H9 (cell line): ENCODE data around the gene C1QTNF2. TPM values are rescaled to one million over a fixed set of nuclear protein-coding genes. Genes with fewer than 3 reads are reported as not detected.
A peak's percentile ranks its signal among the peaks of the same experiment; 100 is the strongest.

Source experiments
- DNase-seq: peaks from one replicate; pipeline ENCODE4 v3.0.0-alpha.2; 2017
- H2AFZ ChIP-seq: one replicate; pipeline ENCODE4 v1.6.1; 2013; ENCODE audit warnings: mild to moderate bottlenecking, low read length, control low read depth, moderate library complexity
- H2AK5ac ChIP-seq: 2 replicates; pipeline ENCODE4 v1.6.1; 2013; ENCODE audit warnings: low read length, control low read depth, mixed read lengths; ENCODE audit not compliant: insufficient read length
- H2BK120ac ChIP-seq: one replicate; pipeline ENCODE4 v1.6.1; 2013; ENCODE audit warnings: low read depth, mild to moderate bottlenecking, low read length, control low read depth, inconsistent platforms; ENCODE audit not compliant: poor library complexity, severe bottlenecking
- H2BK12ac ChIP-seq: 2 replicates; pipeline ENCODE4 v1.6.1; 2013; ENCODE audit warnings: low read length, control low read depth, mixed read lengths, low read depth; ENCODE audit not compliant: insufficient read length
- H2BK15ac ChIP-seq: 2 replicates; pipeline ENCODE4 v1.6.1; 2013; ENCODE audit warnings: low read depth, low read length, control low read depth
- H2BK20ac ChIP-seq: one replicate; pipeline ENCODE4 v1.6.1; 2013; ENCODE audit warnings: low read depth, mild to moderate bottlenecking, low read length, control low read depth, inconsistent platforms; ENCODE audit not compliant: poor library complexity, severe bottlenecking
- H2BK5ac ChIP-seq: 2 replicates; pipeline ENCODE4 v1.6.1; 2013; ENCODE audit warnings: low read length, control low read depth, mixed read lengths; ENCODE audit not compliant: insufficient read length
- H3K14ac ChIP-seq: 2 replicates; pipeline ENCODE4 v1.6.1; 2013; ENCODE audit warnings: low read length, control low read depth; ENCODE audit not compliant: insufficient read depth
- H3K18ac ChIP-seq: 2 replicates; pipeline ENCODE4 v1.6.1; 2013; ENCODE audit warnings: low read depth, mild to moderate bottlenecking, mixed read lengths, low read length, control low read depth; ENCODE audit not compliant: insufficient read length
- H3K23ac ChIP-seq: 2 replicates; pipeline ENCODE4 v1.6.1; 2013; ENCODE audit warnings: low read length, control low read depth, mixed read lengths, low read depth; ENCODE audit not compliant: insufficient read length
- H3K23me2 ChIP-seq: 2 replicates; pipeline ENCODE4 v1.6.1; 2013; ENCODE audit warnings: low read depth, mild to moderate bottlenecking, mixed read lengths, low read length, control low read depth; ENCODE audit not compliant: insufficient read length, poor library complexity, severe bottlenecking
- H3K27ac ChIP-seq: 2 replicates; pipeline ENCODE4 v1.5.1; 2013; ENCODE audit warnings: low read length, control low read depth, mixed read lengths, low read depth; ENCODE audit not compliant: insufficient read length
- H3K27me3 ChIP-seq: 2 replicates; pipeline ENCODE4 v1.6.1; 2013; ENCODE audit warnings: low read length, control low read depth, inconsistent platforms; ENCODE audit not compliant: insufficient read depth
- H3K4ac ChIP-seq: 2 replicates; pipeline ENCODE4 v1.6.1; 2013; ENCODE audit warnings: low read depth, mild to moderate bottlenecking, control low read depth, inconsistent platforms, low read length, moderate library complexity
- H3K4me1 ChIP-seq: 2 replicates; pipeline ENCODE4 v1.6.1; 2013; ENCODE audit warnings: low read length, control low read depth, inconsistent platforms; ENCODE audit not compliant: insufficient read depth
- H3K4me2 ChIP-seq: 2 replicates; pipeline ENCODE4 v1.6.1; 2013; ENCODE audit warnings: low read length, control low read depth, mixed read lengths; ENCODE audit not compliant: insufficient read length, insufficient read depth
- H3K56ac ChIP-seq: 2 replicates; pipeline ENCODE4 v1.6.1; 2013; ENCODE audit warnings: low read depth, mild to moderate bottlenecking, mixed read lengths, low read length, control low read depth; ENCODE audit not compliant: insufficient read length
- H3K79me1 ChIP-seq: 2 replicates; pipeline ENCODE4 v1.6.1; 2013; ENCODE audit warnings: low read depth, mild to moderate bottlenecking, moderate library complexity, low read length, control low read depth, inconsistent platforms; ENCODE audit not compliant: insufficient read depth, poor library complexity, severe bottlenecking
- H3K79me2 ChIP-seq: 2 replicates; pipeline ENCODE4 v1.6.1; 2013; ENCODE audit warnings: low read length, control low read depth, inconsistent platforms; ENCODE audit not compliant: insufficient read depth
- H3K9ac ChIP-seq: 2 replicates; pipeline ENCODE4 v1.6.1; 2013; ENCODE audit warnings: low read length, control low read depth, mixed read lengths; ENCODE audit not compliant: insufficient read length; ENCODE audit errors: extremely low read depth
- H3K9me3 ChIP-seq: one replicate; pipeline ENCODE4 v1.6.1; 2013; ENCODE audit warnings: low read depth, low read length, inconsistent platforms; ENCODE audit not compliant: control insufficient read depth
- H3T11ph ChIP-seq: one replicate; pipeline ENCODE4 v1.6.1; 2013; ENCODE audit warnings: mild to moderate bottlenecking, low read length, control low read depth, inconsistent platforms
- H4K20me1 ChIP-seq: one replicate; pipeline ENCODE4 v1.6.1; 2013; ENCODE audit not compliant: control insufficient read depth, insufficient read length, insufficient read depth
- H4K5ac ChIP-seq: 2 replicates; pipeline ENCODE4 v1.6.1; 2013; ENCODE audit warnings: low read depth, mild to moderate bottlenecking, mixed read lengths, low read length, control low read depth; ENCODE audit not compliant: insufficient read length
- H4K8ac ChIP-seq: replicated peaks from 2 replicates; pipeline ENCODE4 v1.6.1; 2013; ENCODE audit warnings: low read length, control low read depth, mixed read lengths, low read depth; ENCODE audit not compliant: insufficient read length
- H4K91ac ChIP-seq: 2 replicates; pipeline ENCODE4 v1.6.1; 2013; ENCODE audit warnings: low read depth, mild to moderate bottlenecking, moderate library complexity, mixed read lengths, low read length, control low read depth; ENCODE audit not compliant: insufficient read length
- H3K27ac Mint-ChIP-seq, 3 experiments: 2 replicates in 2 of 3; 3 replicates in 1 of 3; pipeline ENCODE4 v1.8.0; 2020 to 2021; ENCODE audit warnings: mixed read lengths in 3 of 3, mild to moderate bottlenecking in 1 of 3, moderate library complexity in 1 of 3
- H3K27me3 Mint-ChIP-seq: 2 replicates; pipeline ENCODE4 v1.8.0; 2021; ENCODE audit warnings: low read depth, mild to moderate bottlenecking, moderate library complexity, mixed read lengths
- H3K36me3 Mint-ChIP-seq, 3 experiments: 2 replicates in 2 of 3; 3 replicates in 1 of 3; pipeline ENCODE4 v1.8.0; 2020 to 2021; ENCODE audit warnings: low read depth in 3 of 3, mixed read lengths in 3 of 3; ENCODE audit not compliant: insufficient read depth in 1 of 3
- H3K4me1 Mint-ChIP-seq, 2 experiments: 2 replicates each; pipeline ENCODE4 v1.8.0; 2020; ENCODE audit warnings: mixed read lengths in 2 of 2
- H3K4me3 Mint-ChIP-seq, 2 experiments: 2 replicates in 1 of 2; 3 replicates in 1 of 2; pipeline ENCODE4 v1.8.0; 2020 to 2021; ENCODE audit warnings: mild to moderate bottlenecking in 2 of 2, mixed read lengths in 2 of 2, moderate library complexity in 1 of 2
- H3K9me3 Mint-ChIP-seq, 2 experiments: 2 replicates in 1 of 2; 3 replicates in 1 of 2; pipeline ENCODE4 v1.8.0; 2020; ENCODE audit warnings: mild to moderate bottlenecking in 2 of 2, mixed read lengths in 2 of 2, moderate library complexity in 1 of 2
- CTCF ChIP-seq: fragments of 200-600 bp; sonication (generic); conservative IDR thresholded peaks from 3 replicates; pipeline ENCODE4 v1.8.0; 2021; ENCODE audit warnings: antibody characterized with exemption, mild to moderate bottlenecking
- WGBS: extraction: QIAGEN DNeasy Blood & Tissue Kit; methylation state at CpG from one replicate; pipeline ENCODE4 v1.1.7; 2013; ENCODE audit warnings: missing lambda C conversion rate, low lambda C conversion rate, mixed read lengths; ENCODE audit not compliant: insufficient read length; ENCODE audit errors: extremely low coverage; 5-methylcytosine and 5-hydroxymethylcytosine counted together
- total RNA-seq: library from RNA; stranded (reverse); gene quantifications from 2 replicates; pipeline ENCODE4 v1.2.1, GENCODE V29; 2021

C1QTNF2 gene
- total RNA-seq, 1 experiment from 2014 or later = 0.59 TPM

GRCh38 chr5:160356550-160357347, 13.7 kb downstream of the C1QTNF2 start:
- Histone ChIP-seq H4K5ac (no peak overlapping the region), H4K8ac (no peak overlapping the region), H2BK5ac (no peak overlapping the region), H2BK120ac (no peak overlapping the region), H3K4ac (no peak overlapping the region), H3K4me2 (no peak overlapping the region), H3K14ac (no peak overlapping the region), H3K27me3 (no peaks in the 10 kb centered on the region), H2AK5ac (no peak overlapping the region), H4K91ac (no peak overlapping the region), H2AFZ (no peak overlapping the region), H3K23me2 (no peaks in the 10 kb centered on the region), H3K79me1 (no peaks in the 10 kb centered on the region), H3K9me3 (no peaks in the 10 kb centered on the region), H3K27ac (no peak overlapping the region), H3K23ac (no peak overlapping the region), H3K18ac (no peak overlapping the region), H3K4me1 (0 out of 2 replicates have a peak, but pooled peaks cover 2% of the 10 kb centered on the region), H3K9ac (no peak overlapping the region), H2BK15ac (no peak overlapping the region), H2BK12ac (no peak overlapping the region), H4K20me1 (no peaks in the 10 kb centered on the region), H3K56ac (no peak overlapping the region), H3T11ph (no peak overlapping the region), H3K79me2 (no peaks in the 10 kb centered on the region), H2BK20ac (no peak overlapping the region)
- Mint-ChIP-seq H3K9me3 (no peaks in the 10 kb centered on the region), H3K36me3 (no peaks in the 10 kb centered on the region), H3K4me1 (peaks cover 7 to 20% of the 10 kb centered on the region in 2 experiments), H3K4me3 (no peak overlapping the region), H3K27me3 (peaks cover 2% of the 10 kb centered on the region), H3K27ac (peak overlapping the region in 1 of 3 experiments; percentile 64; a peak in 2 of 7 replicates)
- TF ChIP-seq CTCF = no peak
- WGBS = no CpG with 5 or more reads among the region's 7 CpGs
- no peak for DNase-seq
